ENCODE results near the gene URGCP.

- TF ChIP-seq CTCF (IDR thresholded peaks at IDR 0.05), result no peak
- no peak for TF ChIP-seq POLR2A (IDR thresholded peaks at IDR 0.05)
These were observed 23.4 kb upstream of the URGCP start for GRCh38 chr7:43929529-43930457.
